HepG2 (cell line): ENCODE measurements around the gene SCGB1D2. TPM values are rescaled to one million over a fixed set of nuclear protein-coding genes. Genes with fewer than 3 reads are reported as not detected.
A peak's percentile ranks its signal among the peaks of the same experiment; 100 is the strongest.

Experiments
- ATAC-seq: fragments of 200-7000 bp; cut with Tn5 transposase; 3 replicates; pipeline ENCODE4 v1.9.1; 2020; ENCODE audit warnings: mild to moderate bottlenecking, moderate library complexity
- BruUV-seq: library from RNA; stranded (reverse); fragments of 400-500 nt; replicated peaks from 2 replicates; lab custom pipeline; 2021; lab: Mats Ljungman, UMichigan
- CTCF ChIA-PET: fragments of 300-600 bp; formaldehyde crosslinking; extraction: SDS; loops from one replicate; lab custom pipeline; 2021; ENCODE audit warnings: low total read pairs, inconsistent platforms, low intra/inter-chr PET ratio; lab: Yijun Ruan, JAX
- POLR2A ChIA-PET: fragments of 350-600 bp; sonication (Branson Sonifier 250); formaldehyde crosslinking; loops from one replicate; lab custom pipeline; 2020; ENCODE audit warnings: antibody characterized with exemption, inconsistent platforms; lab: Yijun Ruan, JAX
- DNase-seq: peaks from one replicate; pipeline ENCODE4 v3.0.0-alpha.2; 2015; ENCODE audit warnings: low spot score
- FAIRE-seq: peaks from 3 replicates; lab custom pipeline; 2011; peaks lifted over from hg19 to GRCh38; lab: Jason Lieb, UNC
- H2AFZ ChIP-seq: one replicate; pipeline ENCODE4 v1.6.1; 2011; ENCODE audit warnings: low read length, inconsistent platforms
- H3K27ac ChIP-seq: fragments of 300-600 bp; 3 replicates; pipeline ENCODE4 v1.8.0; 2011; ENCODE audit warnings: mixed run types, mild to moderate bottlenecking, mixed read lengths, low read length, inconsistent platforms; ENCODE audit not compliant: insufficient read depth; ENCODE audit errors: extremely low read length
- H3K27me3 ChIP-seq, 2 experiments: fragments of 200-600 bp in 1 of 2; 2 replicates in 1 of 2; 3 replicates in 1 of 2; pipeline versions ENCODE4 v1.6.0 to v1.8.0; 2011; ENCODE audit warnings: low read length in 2 of 2, mild to moderate bottlenecking in 2 of 2, moderate library complexity in 2 of 2, inconsistent platforms in 1 of 2; ENCODE audit not compliant: insufficient read depth in 2 of 2, control insufficient read depth in 1 of 2
- H3K36me3 ChIP-seq, 2 experiments: fragments of 200-600 bp in 1 of 2; replicated peaks in 1 of 2; 2 replicates in 1 of 2; 3 replicates in 1 of 2; pipeline versions ENCODE4 v1.5.1 to v1.8.0; 2011; ENCODE audit warnings: low read length in 2 of 2, inconsistent platforms in 1 of 2; ENCODE audit not compliant: insufficient read depth in 2 of 2, control insufficient read depth in 1 of 2
- H3K4me1 ChIP-seq: 2 replicates; pipeline ENCODE4 v1.5.1; 2012; ENCODE audit warnings: low read length, inconsistent platforms; ENCODE audit not compliant: insufficient read depth
- H3K4me2 ChIP-seq: 2 replicates; pipeline ENCODE4 v1.6.0; 2011; ENCODE audit warnings: low read depth, low read length, inconsistent platforms
- H3K4me3 ChIP-seq, 3 experiments: fragments of 200-600 bp in 1 of 3; sonication (generic), shearing (Covaris generic) in 1 of 3; replicated peaks in 1 of 3; 2 replicates each; pipeline ENCODE4 v1.5.1; 2011 to 2016; ENCODE audit warnings: low read length in 3 of 3, inconsistent platforms in 2 of 3, low read depth in 2 of 3, mild to moderate bottlenecking in 2 of 3, control low read depth in 1 of 3, mixed read lengths in 1 of 3; ENCODE audit not compliant: insufficient read depth in 1 of 3
- H3K79me2 ChIP-seq: one replicate; pipeline ENCODE4 v1.6.1; 2011; ENCODE audit warnings: low read length, inconsistent platforms; ENCODE audit not compliant: insufficient read depth
- H3K9ac ChIP-seq: 2 replicates; pipeline ENCODE4 v1.6.0; 2011; ENCODE audit warnings: mild to moderate bottlenecking, low read depth, low read length, inconsistent platforms; ENCODE audit not compliant: insufficient read depth
- H3K9me3 ChIP-seq: 2 replicates; pipeline ENCODE4 v1.5.1; 2012; ENCODE audit warnings: mild to moderate bottlenecking, low read length
- H4K20me1 ChIP-seq: 2 replicates; pipeline ENCODE4 v1.6.0; 2011; ENCODE audit warnings: inconsistent platforms, mild to moderate bottlenecking, low read length, moderate library complexity; ENCODE audit not compliant: insufficient read depth
- ZNF224 ChIP-seq: sonication (generic); formaldehyde crosslinking; IDR thresholded peaks from 2 replicates; pipeline ENCODE4 v1.5.0; 2020; ENCODE audit warnings: mild to moderate bottlenecking, missing genetic modification reagents
- ZNF83 ChIP-seq: sonication (generic); formaldehyde crosslinking; IDR thresholded peaks from 2 replicates; pipeline ENCODE4 v1.4.0; 2020; ENCODE audit warnings: missing genetic modification reagents, mild to moderate bottlenecking, borderline replicate concordance
- in situ Hi-C: cut with HindIII; loops from 2 replicates; pipeline ENCODE4 v1.10.0; 2017; ENCODE audit warnings: low pct_unique_long_range_greater_than_20kb; ENCODE audit not compliant: extremely low pct_ligation_motif_present
- intact Hi-C: fragments of 100-400 bp; cut with micrococcal nuclease; formaldehyde crosslinking; loops from one replicate; pipeline ENCODE4 v1.10.0; 2022; ENCODE audit not compliant: unreplicated experiment
- polyA plus RNA-seq, 8 experiments: library from polyadenylated mRNA; depleted of rRNA in 3 of 8; stranded (reverse) in 7 of 8; unstranded in 1 of 8; fragments of >200 nt; fragmentation: Illumina TruSeq in 4 of 8; extraction: Trizol in 4 of 8; gene quantifications; 2 replicates each; pipeline versions ENCODE4 v1.2.1 to v1.2.3, GENCODE V29; 2011 to 2016; ENCODE audit warnings: low read depth in 4 of 8, missing spikeins in 1 of 8, mixed read lengths in 1 of 8; ENCODE audit not compliant: insufficient read depth in 1 of 8
- total RNA-seq, 5 experiments: library from RNA; depleted of rRNA; stranded (reverse); fragments of >200 nt; fragmentation: Illumina TruSeq; extraction: Trizol; gene quantifications; 2 replicates each; pipeline ENCODE4 v1.2.3, GENCODE V29; 2016; ENCODE audit warnings: low read depth in 1 of 5
- TF ChIP-seq, protein P1 (sequence below): IDR thresholded peaks from 2 replicates; pipeline ENCODE4 v1.6.1; 2016; ENCODE audit warnings: low read depth, borderline replicate concordance

Gene SCGB1D2
- total and polyA plus RNA-seq, 2 of the 13 experiments (the other 11 are each of a cell fraction or from before 2014, with no cell fraction given), result not detected

DNA sequence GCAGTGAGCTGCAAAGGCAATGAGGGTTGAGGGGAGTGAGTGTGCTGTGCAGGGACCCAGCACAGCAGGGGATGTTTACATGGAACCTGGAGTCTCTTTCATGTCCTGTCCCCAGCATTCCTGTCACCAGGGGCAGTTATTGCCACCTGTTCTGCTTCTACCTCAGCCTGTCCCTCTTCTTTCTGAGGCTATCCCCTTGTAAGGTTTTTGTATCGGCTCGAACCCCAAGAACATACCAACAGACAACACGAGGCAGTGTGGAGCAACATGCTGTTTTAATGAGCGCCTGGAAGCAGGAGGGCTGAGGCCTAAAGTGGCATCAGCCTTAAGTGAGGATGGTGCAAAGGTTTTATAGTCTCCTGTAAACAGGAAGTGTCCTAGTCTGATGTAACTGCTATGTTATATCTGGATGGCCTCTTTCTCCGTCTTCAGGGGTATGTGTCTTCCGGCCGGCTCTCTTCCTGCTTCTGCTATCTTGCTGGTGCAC lies 31.8 kb downstream of the SCGB1D2 start (continued):
- TF ChIP-seq, protein P1, sequence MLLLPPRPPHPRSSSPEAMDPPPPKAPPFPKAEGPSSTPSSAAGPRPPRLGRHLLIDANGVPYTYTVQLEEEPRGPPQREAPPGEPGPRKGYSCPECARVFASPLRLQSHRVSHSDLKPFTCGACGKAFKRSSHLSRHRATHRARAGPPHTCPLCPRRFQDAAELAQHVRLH (CRISPR knock-in tag), result peak; percentile 28; the same call in 1 of the 2 replicates
- TF ChIP-seq ZNF224, result no peak
- TF ChIP-seq, all 625 proteins: peak for 53

DNA sequence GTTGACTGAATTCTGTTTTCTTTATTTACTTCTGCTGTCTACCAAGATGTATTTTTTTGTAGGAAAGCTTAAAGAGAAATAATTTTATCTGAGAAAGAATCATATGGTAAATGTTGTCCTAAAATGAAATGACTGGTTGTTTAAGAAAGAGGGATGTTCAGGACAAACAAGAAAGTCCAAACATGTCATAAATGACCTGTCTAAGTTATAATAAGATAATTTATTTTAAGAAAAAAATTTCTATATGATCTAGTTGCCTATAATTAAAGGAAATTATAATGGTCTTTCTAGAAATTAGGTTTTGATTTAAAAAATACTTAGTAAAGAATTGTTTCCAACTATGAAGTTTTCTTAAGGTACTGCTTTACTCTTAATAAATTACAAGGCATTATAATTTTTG lies 38.4 kb downstream of the SCGB1D2 start:
- Histone ChIP-seq H3K4me3 (no peak overlapping the region), H3K36me3 (no peaks in the 10 kb centered on the region), H3K27ac (no peak overlapping the region), H3K79me2 (no peaks in the 10 kb centered on the region), H3K9ac (no peak overlapping the region), H2AFZ (no peak overlapping the region), H3K9me3 (peaks cover 7% of the 10 kb centered on the region), H3K4me1 (peaks cover 4% of the 10 kb centered on the region; the same call in 1 of the 2 replicates), H3K27me3 (0 out of 5 replicates have a peak, but pooled peaks cover 0 to 2% of the 10 kb centered on the region in 2 experiments), H4K20me1 (no peaks in the 10 kb centered on the region), H3K4me2 (no peak overlapping the region)
- ChIA-PET POLR2A (no interaction called here), CTCF (no interaction called here)
- ATAC-seq (no peak), FAIRE-seq (no peak), DNase-seq (no peak)
- TF ChIP-seq ZNF83 (CRISPR knock-in tag) (no peak), ZNF224 (no peak)
- intact Hi-C loops (no loop called here), in situ Hi-C loops (no loop called here)
- BruUV-seq, result no TSS peak

Other genes with a start within 250 kb of the SCGB1D2 start
- gene INCENP, start 118.2 kb upstream of the SCGB1D2 start, total RNA-seq (2016; rRNA removed; fragmentation: Illumina TruSeq; extraction: Trizol), result 37.3 and 38.1 TPM in 2 replicates
- 10.4 and 14.1 TPM in 2 replicates for gene INCENP, start 118.2 kb upstream of the SCGB1D2 start, polyA plus RNA-seq (2011; rRNA removed)
- gene SCGB1D1, start 52.0 kb upstream of the SCGB1D2 start, total RNA-seq (2016; rRNA removed; fragmentation: Illumina TruSeq; extraction: Trizol), result not detected in 2 replicates
- gene SCGB1D1, start 52.0 kb upstream of the SCGB1D2 start, polyA plus RNA-seq (2011; rRNA removed), result not detected in 2 replicates
- gene SCGB2A1, start 33.6 kb upstream of the SCGB1D2 start, total RNA-seq (2016; rRNA removed; fragmentation: Illumina TruSeq; extraction: Trizol), result not detected in 2 replicates
- gene SCGB2A1, start 33.6 kb upstream of the SCGB1D2 start, polyA plus RNA-seq (2011; rRNA removed), result not detected in 2 replicates
- gene SCGB2A2, start 27.9 kb downstream of the SCGB1D2 start, total RNA-seq (2016; rRNA removed; fragmentation: Illumina TruSeq; extraction: Trizol), result not detected in 2 replicates
- 0.12 and 0.40 TPM in 2 replicates for gene SCGB2A2, start 27.9 kb downstream of the SCGB1D2 start, polyA plus RNA-seq (2011; rRNA removed)
- not detected in 2 replicates for gene SCGB1D4, start 56.8 kb downstream of the SCGB1D2 start, total RNA-seq (2016; rRNA removed; fragmentation: Illumina TruSeq; extraction: Trizol)
- gene SCGB1D4, start 56.8 kb downstream of the SCGB1D2 start, polyA plus RNA-seq (2011; rRNA removed), result not detected in 2 replicates
- gene ASRGL1, start 95.2 kb downstream of the SCGB1D2 start, total RNA-seq (2016; rRNA removed; fragmentation: Illumina TruSeq; extraction: Trizol), result 50.8 and 56.4 TPM in 2 replicates
- gene ASRGL1, start 95.2 kb downstream of the SCGB1D2 start, polyA plus RNA-seq (2011; rRNA removed), result 83.4 and 97.5 TPM in 2 replicates
- not detected in 2 replicates for gene SCGB1A1, start 176.8 kb downstream of the SCGB1D2 start, total RNA-seq (2016; rRNA removed; fragmentation: Illumina TruSeq; extraction: Trizol)
- gene SCGB1A1, start 176.8 kb downstream of the SCGB1D2 start, polyA plus RNA-seq (2011; rRNA removed), result not detected in 2 replicates